HG03039 (cell line): Measurements from ENCODE around the gene LIPH.
A peak's percentile ranks its signal among the peaks of the same experiment; 100 is the strongest.
"Not testable (repeated sequence)": the region's sequence is repeated elsewhere in the genome, so short reads cannot be mapped to it uniquely, and the experiment has no call there.

Source experiments
- ATAC-seq: cut with Tn5 transposase; IDR thresholded peaks from one replicate; pipeline ENCODE4 v1.9.1; 2021; ENCODE audit warnings: mild to moderate bottlenecking, moderate library complexity; ENCODE audit not compliant: unreplicated experiment

Gene LIPH

GRCh38 chr3:185552358-185552877, at the start of gene LIPH:
TSS of gene LIPH (minus strand) at chr3:185552588. CDS start at chr3:185552471, 117 bp downstream.
- ATAC-seq = peak; percentile 54

- no peak for ATAC-seq
These were observed 43.1 kb upstream of the LIPH start for GRCh38 chr3:185595526-185595925.

- no peak for ATAC-seq
These were observed 41.7 kb upstream of the LIPH start for GRCh38 chr3:185594073-185594472.

GRCh38 chr3:185586686-185587039, 34.3 kb upstream of the LIPH start:
- no peak for ATAC-seq

GRCh38 chr3:185585859-185586685, 33.7 kb upstream of the LIPH start, which contains the start of gene SENP2:
TSS of gene SENP2 (plus strand) at chr3:185586295. CDS start at chr3:185586414, 119 bp downstream.
- ATAC-seq = peak; percentile 94

GRCh38 chr3:185585518-185585858, 33.1 kb upstream of the LIPH start:
- ATAC-seq = no peak

- no peak for ATAC-seq
These were observed 32.3 kb upstream of the LIPH start for GRCh38 chr3:185584686-185585085.

- ATAC-seq = no peak
These were observed 31.5 kb upstream of the LIPH start for GRCh38 chr3:185583925-185584324.

GRCh38 chr3:185582871-185583270, 30.5 kb upstream of the LIPH start:
- no peak for ATAC-seq

GRCh38 chr3:185582236-185582635, 29.8 kb upstream of the LIPH start:
- no peak for ATAC-seq

- not testable (repeated sequence) for ATAC-seq
These were observed 22.9 kb upstream of the LIPH start for GRCh38 chr3:185575108-185575869.

- ATAC-seq = no peak
These were observed 19.8 kb upstream of the LIPH start for GRCh38 chr3:185572183-185572582.

- no peak for ATAC-seq
These were observed 9.6 kb upstream of the LIPH start for GRCh38 chr3:185561958-185562357.

GRCh38 chr3:185561374-185561943, 9.1 kb upstream of the LIPH start:
- ATAC-seq = no peak

GRCh38 chr3:185560676-185561075, 8.3 kb upstream of the LIPH start:
- no peak for ATAC-seq

GRCh38 chr3:185559706-185560090, 7.3 kb upstream of the LIPH start:
- no peak for ATAC-seq

- ATAC-seq = no peak
These were observed 6.0 kb upstream of the LIPH start for GRCh38 chr3:185558395-185558794.

- not testable (repeated sequence) for ATAC-seq
These were observed 4.3 kb upstream of the LIPH start for GRCh38 chr3:185556640-185557039.

- no peak for ATAC-seq
These were observed 3.5 kb upstream of the LIPH start for GRCh38 chr3:185555860-185556347.

GRCh38 chr3:185555101-185555501, 2.7 kb upstream of the LIPH start:
- ATAC-seq = no peak

GRCh38 chr3:185549651-185550111, 2.7 kb downstream of the LIPH start:
- no peak for ATAC-seq
